Subcutaneous abdominal adipose tissue (tissue), 5 donors: ENCODE measurements around the gene CELSR3.
A peak's percentile ranks its signal among the peaks of the same experiment; 100 is the strongest.

Experiments
- H3K27ac ChIP-seq: one replicate; pipeline ENCODE4 v1.7.0; 2013; ENCODE audit warnings: low read depth, mild to moderate bottlenecking, inconsistent platforms, low read length, moderate library complexity
- H3K27me3 ChIP-seq, 5 donors: one replicate each; pipeline ENCODE4 v1.7.0; 2013; ENCODE audit warnings: low read length in 5 of 5, inconsistent platforms in 1 of 5; ENCODE audit not compliant: control insufficient read depth in 5 of 5, insufficient read depth in 4 of 5
- H3K36me3 ChIP-seq, 5 donors: one replicate each; pipeline ENCODE4 v1.7.0; 2013; ENCODE audit warnings: low read length in 5 of 5; ENCODE audit not compliant: control insufficient read depth in 5 of 5, insufficient read depth in 5 of 5
- H3K4me1 ChIP-seq, 5 donors: one replicate each; pipeline ENCODE4 v1.7.0; 2013; ENCODE audit warnings: low read length in 5 of 5, mild to moderate bottlenecking in 3 of 5, moderate library complexity in 1 of 5; ENCODE audit not compliant: control insufficient read depth in 5 of 5, insufficient read depth in 5 of 5
- H3K4me3 ChIP-seq, 5 donors: one replicate each; pipeline ENCODE4 v1.7.0; 2013; ENCODE audit warnings: low read length in 5 of 5, low read depth in 1 of 5
- H3K9ac ChIP-seq, 5 donors: one replicate each; pipeline ENCODE4 v1.7.0; 2013; ENCODE audit warnings: low read length in 5 of 5, mild to moderate bottlenecking in 4 of 5, moderate library complexity in 3 of 5
- H3K9me3 ChIP-seq, 5 donors: one replicate each; pipeline ENCODE4 v1.7.0; 2013; ENCODE audit warnings: low read length in 5 of 5; ENCODE audit not compliant: control insufficient read depth in 5 of 5
- donor health status: healthy.
- donor health status: healthy.
- donor health status: healthy.
- donor health status: healthy.
- donor health status: healthy.

The CELSR3 gene

GRCh38 chr3:48637305-48637704 lies 25.4 kb downstream of the CELSR3 start:
- H3K4me3 ChIP-seq = no peak overlapping the region
- no peaks in the 10 kb centered on the region for H3K9me3 ChIP-seq
- no peak overlapping the region for H3K27ac ChIP-seq
- peaks cover 0 to 11% (median 8%) of the 10 kb centered on the region in 5 donors for H3K36me3 ChIP-seq
- H3K9ac ChIP-seq = no peak overlapping the region
- no peaks in the 10 kb centered on the region for H3K27me3 ChIP-seq
- peaks cover 7 to 28% (median 25%) of the 10 kb centered on the region in 5 donors for H3K4me1 ChIP-seq

- Histone ChIP-seq H3K27me3 (no peaks in the 10 kb centered on the region), H3K27ac (no peak overlapping the region), H3K36me3 (peaks cover 0 to 22% (median 13%) of the 10 kb centered on the region in 5 donors), H3K4me3 (peak overlapping the region; percentile 81 to 87 (median 83)), H3K4me1 (peaks cover 7 to 28% (median 25%) of the 10 kb centered on the region in 5 donors), H3K9me3 (no peaks in the 10 kb centered on the region), H3K9ac (peak overlapping the region; percentile 16 to 86 (median 78))
These were observed 26.5 kb downstream of the CELSR3 start for GRCh38 chr3:48636149-48636655.

DNA sequence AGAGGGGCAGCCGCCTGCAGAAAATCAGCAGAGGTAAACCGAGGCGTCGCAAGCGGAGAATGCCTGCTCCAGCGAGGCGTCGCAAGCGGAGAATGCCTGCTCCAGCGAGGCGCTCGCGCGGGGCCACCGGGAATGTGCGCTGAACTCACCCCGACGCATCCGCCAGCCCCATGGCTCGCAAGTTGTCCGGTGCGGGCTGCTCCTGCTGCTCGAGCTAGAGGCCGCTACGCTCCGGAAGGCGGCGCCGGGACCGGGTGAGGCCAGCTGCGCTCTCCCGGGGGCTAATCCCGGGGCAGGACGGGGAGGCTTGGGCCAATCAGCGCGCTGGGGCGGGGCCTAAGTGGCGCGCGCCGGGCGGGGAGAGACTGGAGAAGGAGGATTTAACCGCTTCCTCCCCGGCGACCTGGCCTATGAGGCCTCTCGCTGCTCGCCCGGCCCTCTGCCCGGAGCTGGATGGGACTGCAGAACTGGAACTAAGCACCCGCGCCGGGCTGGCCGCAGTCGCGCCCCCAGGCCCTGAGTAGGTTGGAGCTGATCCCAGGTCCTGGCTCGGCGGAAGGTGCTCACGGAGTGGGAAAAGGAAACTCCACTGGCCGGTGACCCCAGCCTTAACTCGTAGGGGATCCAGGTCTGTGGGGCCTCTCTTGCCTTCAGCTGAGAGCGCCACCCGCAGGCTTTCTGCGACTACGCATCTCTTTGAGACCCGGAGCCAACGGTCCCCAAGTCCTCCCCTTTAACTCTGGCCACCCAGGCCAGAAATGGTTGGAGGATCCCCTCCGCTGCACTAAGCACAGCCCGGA lies 27.3 kb downstream of the CELSR3 start, which contains the start of gene SLC26A6:
TSS of gene SLC26A6 (minus strand) at position 240 of the 800 bp plus-strand sequence. CDS start at position 172, 68 bp downstream.
- H3K27ac ChIP-seq = peak within 1 kb of the TSS; percentile 52
- H3K36me3 ChIP-seq = peaks cover 0 to 30% (median 21%) of the 10 kb centered on the region in 5 donors
- peaks cover 7 to 28% (median 25%) of the 10 kb centered on the region in 5 donors for H3K4me1 ChIP-seq
- H3K4me3 ChIP-seq = peak within 1 kb of the TSS; percentile 81 to 87 (median 83)
- H3K9ac ChIP-seq = peak within 1 kb of the TSS; percentile 16 to 86 (median 81)
- H3K27me3 ChIP-seq = no peaks in the 10 kb centered on the region
- no peaks in the 10 kb centered on the region for H3K9me3 ChIP-seq

DNA sequence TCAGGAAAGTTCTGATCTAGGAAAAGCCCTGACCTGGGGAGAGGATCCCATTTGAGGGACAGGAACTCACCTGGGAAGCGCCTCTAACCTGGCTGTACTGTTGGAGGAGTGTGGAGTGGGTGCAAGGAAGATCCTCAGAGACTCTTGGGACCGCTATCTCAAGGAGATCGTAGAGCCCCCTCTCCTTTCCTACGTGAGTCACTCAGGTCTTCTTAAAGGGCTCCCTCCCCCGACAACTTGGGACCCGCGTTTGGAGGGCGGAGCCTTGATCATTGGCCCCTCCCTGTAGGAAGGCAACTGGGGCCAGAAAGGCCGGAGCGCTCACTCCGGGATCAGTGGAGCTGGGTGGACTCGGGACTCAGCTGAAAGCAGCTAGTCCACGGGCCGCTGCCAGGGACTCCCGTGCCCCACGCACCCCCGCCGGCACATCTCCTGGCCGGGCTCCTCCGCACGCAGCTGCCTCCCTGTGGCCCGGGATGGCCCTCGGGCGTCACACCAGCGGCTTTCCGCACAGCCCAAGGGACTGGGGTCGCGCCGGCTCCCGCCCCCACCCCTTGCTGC lies 27.9 kb downstream of the CELSR3 start:
- Histone ChIP-seq H3K9me3 (no peaks in the 10 kb centered on the region), H3K4me1 (peaks cover 7 to 28% (median 25%) of the 10 kb centered on the region in 5 donors), H3K27me3 (no peaks in the 10 kb centered on the region), H3K27ac (no peak overlapping the region), H3K4me3 (peak overlapping the region; percentile 78 to 85 (median 81)), H3K9ac (peak overlapping the region in 4 of 5 donors; percentile 74 to 86 (median 82)), H3K36me3 (peaks cover 0 to 36% (median 27%) of the 10 kb centered on the region in 5 donors)

DNA sequence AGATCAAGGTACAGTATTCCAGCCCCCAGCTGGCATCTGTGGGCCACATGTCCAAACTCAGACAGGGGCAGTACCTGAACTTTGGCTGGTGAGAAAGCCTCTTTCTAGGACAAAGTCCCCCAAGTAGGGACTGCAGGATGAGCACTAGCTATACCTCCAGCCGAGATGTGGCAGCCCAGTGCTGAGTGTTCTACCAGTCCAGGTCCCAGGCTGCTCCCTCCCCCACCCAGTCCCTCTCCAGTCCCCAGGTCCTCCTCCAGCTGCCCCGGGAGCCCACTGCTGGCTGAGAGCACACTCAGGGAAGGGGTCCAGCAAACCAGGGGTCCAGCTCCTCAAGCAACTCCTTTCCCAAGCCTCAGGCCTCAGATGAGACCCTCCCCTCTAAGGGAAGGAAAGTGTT lies 28.9 kb downstream of the CELSR3 start:
- H3K27ac ChIP-seq = no peak overlapping the region
- peaks cover 0 to 46% (median 37%) of the 10 kb centered on the region in 5 donors for H3K36me3 ChIP-seq
- no peaks in the 10 kb centered on the region for H3K27me3 ChIP-seq
- H3K4me1 ChIP-seq = peaks cover 7 to 28% (median 25%) of the 10 kb centered on the region in 5 donors
- peak overlapping the region in 1 of 5 donors; percentile 83 for H3K9ac ChIP-seq
- H3K4me3 ChIP-seq = no peak overlapping the region
- no peaks in the 10 kb centered on the region for H3K9me3 ChIP-seq

DNA sequence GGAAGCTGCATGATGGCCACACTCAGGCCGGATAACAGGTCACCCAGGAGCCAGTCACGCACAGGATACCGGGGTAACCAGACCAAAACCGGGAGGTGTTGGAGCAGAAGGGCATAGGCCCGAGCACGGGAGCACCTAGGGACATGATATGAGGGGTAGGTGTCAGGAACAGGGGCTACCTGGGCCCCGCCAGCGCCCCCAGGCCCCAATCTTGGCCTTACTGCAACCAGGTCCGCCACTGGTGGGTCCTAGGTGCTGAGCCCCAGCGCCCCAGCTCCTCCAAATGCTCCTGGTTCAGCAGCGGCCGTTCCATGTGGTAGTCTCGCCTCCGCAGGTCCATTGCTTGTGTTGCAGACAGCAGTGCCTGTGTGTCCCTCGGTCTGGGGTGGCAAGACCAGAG lies 29.4 kb downstream of the CELSR3 start:
- peaks cover 7 to 28% (median 25%) of the 10 kb centered on the region in 5 donors for H3K4me1 ChIP-seq
- no peak overlapping the region for H3K4me3 ChIP-seq
- H3K9me3 ChIP-seq = no peaks in the 10 kb centered on the region
- peaks cover 0 to 51% (median 42%) of the 10 kb centered on the region in 5 donors for H3K36me3 ChIP-seq
- H3K27ac ChIP-seq = no peak overlapping the region
- no peaks in the 10 kb centered on the region for H3K27me3 ChIP-seq
- no peak overlapping the region for H3K9ac ChIP-seq

DNA sequence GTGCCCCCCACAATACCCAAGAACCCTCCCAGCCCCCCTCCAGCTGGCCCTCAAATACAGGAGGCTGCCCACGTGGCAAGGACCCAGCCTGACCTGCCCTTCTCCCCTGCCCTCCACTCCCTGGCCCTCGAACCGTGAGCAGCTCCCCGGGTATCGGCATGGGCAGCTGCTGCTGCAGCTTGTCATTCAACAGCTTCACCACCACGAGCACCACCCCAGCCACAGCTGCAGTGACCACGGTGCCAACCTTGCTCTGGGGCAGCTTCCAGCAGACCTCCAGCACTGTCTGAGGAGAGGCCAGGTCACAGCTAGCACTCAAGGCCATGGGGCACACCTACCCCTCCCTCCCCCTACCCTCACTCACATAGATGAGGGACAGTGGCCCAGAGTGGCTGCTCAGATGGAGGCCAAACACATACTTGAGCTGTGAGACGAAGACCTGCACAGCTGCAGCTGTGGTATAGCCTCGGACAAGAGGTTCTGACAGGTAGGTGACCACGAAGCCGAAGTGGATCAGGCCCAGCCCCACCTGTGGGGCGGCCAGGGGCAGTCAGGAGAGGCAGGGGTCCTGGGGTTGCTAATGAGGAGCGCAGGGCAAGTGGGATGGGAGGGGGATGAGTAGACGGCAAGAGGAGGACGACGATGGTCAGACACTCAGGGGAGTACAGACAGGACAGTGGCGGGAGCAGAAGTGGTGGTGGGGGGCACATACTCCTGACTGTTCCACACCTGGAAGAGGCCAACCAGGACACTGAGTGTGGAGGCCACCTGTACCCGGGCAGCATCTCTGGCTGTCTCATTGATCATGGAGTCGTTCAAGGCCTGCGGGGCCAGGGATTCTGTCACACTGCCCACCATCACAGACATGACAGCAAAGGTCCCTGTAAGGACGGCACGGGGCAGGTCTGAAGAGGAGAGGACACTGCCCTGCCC lies 30.9 kb downstream of the CELSR3 start:
- H3K27me3 ChIP-seq = no peaks in the 10 kb centered on the region
- H3K36me3 ChIP-seq = peaks cover 0 to 66% (median 56%) of the 10 kb centered on the region in 5 donors
- H3K4me3 ChIP-seq = no peak overlapping the region
- no peak overlapping the region for H3K9ac ChIP-seq
- no peaks in the 10 kb centered on the region for H3K9me3 ChIP-seq
- H3K4me1 ChIP-seq = peaks cover 7 to 28% (median 25%) of the 10 kb centered on the region in 5 donors
- H3K27ac ChIP-seq = no peak overlapping the region

DNA sequence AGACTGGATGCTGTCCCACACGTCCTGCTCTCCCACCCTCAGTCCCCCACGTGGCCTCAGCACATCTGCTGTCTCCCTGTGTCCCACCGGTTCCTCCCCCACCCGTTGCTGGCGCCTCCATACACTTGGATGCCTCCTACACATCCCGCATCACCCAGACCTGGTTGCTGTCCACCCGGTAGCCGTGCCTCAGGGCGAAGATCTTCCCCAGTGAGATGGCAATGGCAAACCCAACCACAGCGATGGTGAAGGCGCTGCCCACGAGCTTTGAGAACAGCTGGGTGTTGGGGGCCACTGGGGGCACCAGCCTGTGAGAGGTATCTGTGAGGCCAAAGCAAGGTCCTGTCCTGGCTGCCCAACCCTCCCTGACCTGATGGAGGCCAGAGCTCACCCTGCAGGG lies 31.9 kb downstream of the CELSR3 start:
- Histone ChIP-seq H3K9ac (no peak overlapping the region), H3K4me1 (peaks cover 7 to 21% (median 17%) of the 10 kb centered on the region in 5 donors), H3K36me3 (peaks cover 0 to 75% (median 66%) of the 10 kb centered on the region in 5 donors), H3K9me3 (no peaks in the 10 kb centered on the region), H3K27ac (no peak overlapping the region), H3K4me3 (no peak overlapping the region), H3K27me3 (no peaks in the 10 kb centered on the region)

DNA sequence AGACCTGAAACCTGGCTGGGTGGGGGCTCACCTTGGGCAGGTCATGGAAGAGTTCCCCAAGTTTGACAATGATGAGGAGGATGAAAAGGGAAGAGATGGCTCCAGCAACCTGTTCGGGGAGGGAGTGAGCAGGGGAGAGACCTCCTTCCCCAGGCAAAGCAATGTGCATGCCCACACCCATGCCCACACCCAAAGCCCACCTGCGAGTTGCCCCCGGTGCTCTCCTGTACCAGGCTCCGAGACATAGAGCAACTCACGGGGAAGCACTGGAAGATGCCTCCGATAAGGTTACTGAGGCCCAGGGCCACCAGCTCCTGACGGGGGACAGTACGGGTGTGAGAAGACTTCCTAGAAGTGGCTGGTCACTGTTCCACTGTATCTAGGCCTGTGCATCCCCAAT lies 32.3 kb downstream of the CELSR3 start:
- Histone ChIP-seq H3K27me3 (no peaks in the 10 kb centered on the region), H3K36me3 (peaks cover 0 to 80% (median 70%) of the 10 kb centered on the region in 5 donors), H3K9me3 (no peaks in the 10 kb centered on the region), H3K9ac (no peak overlapping the region), H3K27ac (no peak overlapping the region), H3K4me1 (peaks cover 7 to 16% (median 14%) of the 10 kb centered on the region in 5 donors), H3K4me3 (no peak overlapping the region)
